Stimulated activated CD4-positive, alpha-beta T cell treated with anti-CD3 and anti-CD28 coated beads, TNF-alpha, amount 100 ng/mL, for 48 hours (primary cell): ENCODE results near the gene VAV1.

Experiments used
- DNase-seq, 3 donors: peaks; one replicate each; pipeline ENCODE4 v3.0.0-alpha.2; 2020; ENCODE audit warnings: low read depth in 3 of 3

VAV1 gene

DNA sequence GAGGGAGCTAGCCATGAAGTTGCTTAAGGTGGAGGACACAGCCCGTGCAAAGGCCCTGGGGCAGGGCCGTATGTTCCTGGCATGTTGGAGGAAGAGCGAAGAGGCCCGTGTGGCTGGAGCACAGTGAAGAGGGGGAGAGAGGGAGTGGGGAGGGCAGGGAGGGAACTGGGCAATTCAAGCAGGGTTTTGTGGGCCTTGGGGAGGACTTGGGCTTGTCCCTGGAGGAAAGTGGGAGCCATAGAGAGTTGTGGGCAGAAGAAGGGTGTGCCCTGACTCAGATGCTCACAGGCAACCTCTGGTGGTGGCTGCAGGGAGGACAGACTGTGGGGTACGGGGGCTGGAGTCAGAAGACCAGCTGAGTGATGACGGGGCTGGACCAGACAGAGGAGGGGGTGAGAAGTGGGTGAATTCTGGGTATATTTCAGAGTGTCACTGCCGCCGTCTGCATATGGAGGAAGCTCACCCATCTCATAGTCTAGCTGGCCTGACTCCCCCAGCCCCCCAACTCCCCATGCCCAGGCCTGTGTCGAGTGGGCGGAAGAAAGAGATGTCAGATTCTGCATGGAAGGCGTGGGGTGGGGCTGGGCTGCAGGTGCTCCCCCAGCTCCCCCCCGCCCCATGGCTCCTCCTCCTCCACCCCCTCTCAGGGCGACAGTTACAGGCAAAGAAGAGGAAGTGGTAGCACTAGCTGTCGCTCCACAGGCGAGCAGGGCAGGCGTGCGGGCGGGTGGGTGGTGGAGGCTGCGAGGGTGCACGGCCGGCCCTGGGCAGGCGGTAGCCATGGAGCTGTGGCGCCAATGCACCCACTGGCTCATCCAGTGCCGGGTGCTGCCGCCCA lies at the start of gene VAV1:
Gene VAV1, plus strand, starts transcription at position 681 of the 838 bp plus-strand sequence. Its CDS starts 100 bp downstream, at position 781.
- peak; percentile 51 to 84 (median 66) for DNase-seq

- no peak for DNase-seq
Measured at GRCh38 chr19:6723108-6723618, 49.3 kb upstream of the VAV1 start.

DNA sequence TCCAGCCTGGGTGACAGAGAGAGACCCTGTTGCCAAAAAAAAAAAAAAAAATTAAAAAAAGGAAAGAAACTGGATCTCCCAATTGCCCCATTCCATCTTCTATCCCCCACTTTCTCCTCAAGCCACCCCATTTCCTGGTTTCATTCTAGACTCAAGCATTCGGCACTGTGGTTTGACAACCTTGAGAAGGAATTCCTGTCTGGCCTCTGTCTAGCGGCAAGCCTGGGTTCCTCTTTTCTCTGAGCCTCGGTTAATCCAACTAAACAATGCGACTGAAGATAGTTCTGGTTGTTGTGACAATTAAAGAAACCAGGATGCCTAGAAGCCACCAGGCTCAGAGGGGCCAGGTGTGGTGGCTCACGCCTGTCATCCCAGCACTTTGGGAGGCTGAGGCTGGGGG lies 48.8 kb upstream of the VAV1 start:
- DNase-seq: no peak

GRCh38 chr19:6724631-6725492 lies 47.6 kb upstream of the VAV1 start:
- no peak for DNase-seq

- DNase-seq: no peak
Measured at GRCh38 chr19:6725513-6726231, 46.8 kb upstream of the VAV1 start.

- no peak for DNase-seq
Measured at GRCh38 chr19:6728346-6728745, 44.2 kb upstream of the VAV1 start.

- no peak for DNase-seq
Measured at GRCh38 chr19:6729573-6730152, 42.8 kb upstream of the VAV1 start.

DNA sequence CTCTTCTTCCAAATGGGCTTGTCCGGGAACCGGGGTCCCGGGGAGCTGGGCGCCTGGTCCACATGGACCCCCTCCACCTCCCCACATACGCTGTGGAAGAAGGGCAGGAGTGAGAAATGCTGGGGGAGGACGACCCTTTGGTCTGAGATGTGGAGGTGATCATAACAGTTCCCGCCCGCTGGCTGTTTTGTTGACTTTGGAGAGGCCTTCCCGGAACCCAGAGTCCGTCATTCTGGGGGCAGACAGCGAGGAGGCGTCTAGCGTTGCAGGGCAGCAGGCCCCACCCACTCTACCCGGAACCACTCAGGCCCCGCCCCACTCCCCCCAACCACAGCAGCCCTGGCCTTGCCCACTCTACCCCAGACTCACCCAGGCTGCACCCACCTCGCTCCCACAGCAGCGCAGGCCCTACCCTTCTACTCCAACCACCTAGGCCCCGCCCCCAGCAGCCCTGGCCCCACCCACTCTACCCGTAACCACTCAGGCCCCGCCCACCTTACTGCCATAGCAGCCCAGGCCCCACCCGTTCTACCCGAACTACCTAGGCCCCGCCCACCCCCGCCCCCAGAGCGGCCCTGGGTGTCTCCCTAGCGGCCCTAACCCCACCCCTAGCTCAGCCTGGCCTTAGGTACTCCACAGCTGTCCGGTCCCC lies 42.2 kb upstream of the VAV1 start:
- DNase-seq: peak in 2 of 3 donors; percentile 41 to 67

DNA sequence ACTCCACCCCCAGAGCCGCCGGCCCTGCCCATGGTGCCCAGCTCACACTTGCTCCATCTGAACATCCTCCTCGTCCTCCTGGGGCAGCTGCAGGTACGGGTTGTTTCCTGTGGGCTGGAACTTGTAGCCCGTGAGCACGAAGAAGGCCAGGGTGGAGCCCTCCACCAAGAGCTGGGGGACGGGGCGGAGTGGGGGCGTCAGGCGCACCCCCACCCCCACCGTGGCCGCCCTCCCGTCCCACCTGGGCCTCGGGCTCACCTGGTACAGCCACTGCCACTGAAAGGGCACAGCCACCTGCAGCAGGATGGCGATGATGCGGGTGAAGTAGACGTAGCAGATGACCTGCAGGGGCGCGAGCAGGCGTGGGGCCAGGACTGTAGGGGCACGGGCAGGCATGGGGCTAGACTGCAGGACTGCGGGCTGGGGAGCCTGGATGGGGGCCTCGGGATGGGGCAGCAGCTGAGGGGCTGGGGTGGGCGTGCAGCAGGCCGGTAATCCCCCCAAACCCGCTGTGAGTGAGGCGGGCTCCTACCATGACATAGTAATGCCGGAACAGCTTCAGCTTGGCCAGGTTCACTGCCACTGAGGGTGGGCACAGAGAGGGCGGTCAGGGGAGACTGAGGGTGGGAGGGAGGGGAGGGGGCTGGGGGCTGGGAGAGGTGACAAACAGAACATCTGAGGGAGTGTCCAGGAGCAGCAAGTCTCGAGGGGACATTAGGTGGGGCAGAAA lies 41.4 kb upstream of the VAV1 start:
- no peak for DNase-seq

DNA sequence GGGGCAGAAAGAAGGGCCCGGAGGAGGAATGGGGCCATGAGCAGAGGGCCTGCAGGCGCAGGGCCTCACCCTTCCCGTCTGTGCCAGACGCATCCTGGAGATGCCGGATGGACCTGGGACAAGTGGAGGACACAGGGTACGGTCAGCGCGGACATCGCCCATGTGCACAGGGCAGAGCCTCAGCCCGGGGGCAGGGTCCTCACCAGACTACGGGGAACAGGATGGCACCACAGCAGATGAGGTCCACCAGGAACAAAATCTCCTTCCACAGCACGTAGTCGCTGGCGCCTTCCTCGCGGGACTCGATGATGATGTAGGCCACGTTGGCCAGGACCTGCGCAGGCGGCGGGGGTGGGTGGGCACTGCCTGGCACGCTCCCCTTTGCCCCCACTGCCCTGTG lies 40.7 kb upstream of the VAV1 start:
- DNase-seq: no peak

DNA sequence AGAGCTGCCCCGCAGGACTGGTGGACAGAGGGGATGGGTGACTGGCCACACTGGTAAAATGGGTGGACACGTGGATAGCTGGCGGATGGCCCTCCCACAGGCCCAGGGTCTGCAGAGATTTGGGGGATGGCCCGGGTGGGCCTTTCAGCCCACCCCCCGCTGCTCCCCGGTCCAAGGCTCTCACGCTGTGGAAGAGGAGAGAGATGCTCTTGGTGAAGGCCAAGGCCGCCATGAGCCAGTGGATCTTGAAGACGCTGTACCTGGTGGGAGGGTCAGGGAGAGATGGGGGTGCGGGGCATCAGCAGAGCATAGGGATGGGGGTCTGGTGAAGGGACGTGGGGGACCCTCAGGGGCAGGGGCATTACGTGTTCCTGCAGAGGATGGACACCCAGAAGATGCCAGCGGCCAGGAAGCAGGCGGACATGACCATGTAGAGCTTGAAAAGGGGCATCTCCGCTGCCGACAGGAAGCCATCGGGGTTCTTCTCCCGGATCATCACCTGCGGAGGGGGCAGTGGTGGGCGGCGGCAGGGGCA lies 39.6 kb upstream of the VAV1 start:
- DNase-seq: no peak

DNA sequence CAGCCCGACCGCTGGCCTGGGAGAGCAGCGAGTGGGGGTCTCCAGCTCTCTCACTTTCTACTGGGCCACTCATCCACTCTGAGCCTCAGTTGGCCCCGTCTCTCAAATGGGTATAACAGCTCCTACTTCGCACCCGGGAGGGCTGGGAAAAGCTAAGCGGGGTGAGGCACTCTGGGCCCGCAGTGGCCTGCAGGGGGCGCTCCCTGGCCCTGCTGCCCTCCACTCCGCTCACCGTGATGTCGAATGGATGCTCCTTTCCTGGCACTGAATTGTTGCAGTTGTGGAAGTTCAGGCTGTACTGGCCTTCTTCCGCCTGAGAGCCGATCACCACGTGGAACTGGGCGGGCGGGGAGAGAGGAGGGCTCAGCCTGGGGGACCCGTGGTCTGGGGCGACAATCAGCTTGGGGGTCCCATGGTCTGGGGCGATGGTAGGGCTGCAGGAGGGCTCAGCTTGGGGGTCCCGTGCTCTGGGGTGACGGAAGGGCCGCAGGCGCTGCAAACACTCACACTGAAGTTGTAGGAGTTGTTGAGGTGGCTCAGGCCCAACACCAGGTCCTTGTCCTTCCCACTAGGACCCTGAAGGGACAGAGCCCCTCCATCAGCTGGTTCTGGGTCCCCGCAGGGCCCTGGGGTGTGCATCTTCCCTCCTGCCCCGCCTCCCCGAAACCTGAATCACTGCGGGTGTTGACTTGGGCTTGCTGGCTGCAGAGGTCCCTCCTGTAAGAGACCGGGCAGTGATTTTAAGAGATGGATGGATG lies 39.0 kb upstream of the VAV1 start:
- no peak for DNase-seq

- no peak for DNase-seq
Measured at GRCh38 chr19:6734096-6734696, 38.3 kb upstream of the VAV1 start.

DNA sequence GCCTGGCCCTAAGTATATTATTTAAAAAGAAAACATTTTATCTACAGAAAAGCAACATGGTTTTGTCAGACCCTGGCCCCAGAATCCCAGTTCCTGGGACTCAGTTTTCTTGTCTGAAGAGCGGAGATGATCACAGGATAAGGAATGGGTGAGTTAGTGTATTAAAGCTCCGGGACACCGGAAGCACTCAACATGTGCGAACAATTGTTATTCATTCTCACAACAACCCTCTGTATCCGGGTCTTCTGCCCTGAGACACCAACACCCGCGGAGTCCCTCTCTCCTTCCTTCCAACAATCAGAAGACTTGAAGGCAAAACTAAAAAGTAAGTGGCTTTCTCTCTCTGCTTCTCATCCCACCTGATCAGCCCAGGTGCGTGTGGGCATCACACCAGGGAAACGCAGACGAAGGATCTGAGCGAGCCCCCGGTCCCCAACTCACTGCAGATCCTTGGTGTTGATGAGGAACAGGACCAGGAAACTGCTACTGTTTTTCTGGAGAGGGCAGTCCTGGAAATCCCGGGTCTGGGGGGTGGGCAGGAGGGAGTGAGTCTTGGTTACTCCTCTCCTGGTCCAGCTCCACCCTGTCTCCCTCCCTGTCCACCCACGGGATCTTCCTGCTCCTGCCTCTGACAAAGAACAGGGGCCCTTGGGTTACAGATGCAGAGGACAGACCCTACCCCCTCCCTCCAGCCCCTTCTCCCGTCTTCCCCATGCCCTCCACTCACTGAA lies 37.2 kb upstream of the VAV1 start:
- DNase-seq: no peak

- peak; percentile 51 to 60 (median 55) for DNase-seq
Measured at GRCh38 chr19:6736169-6736916, 36.2 kb upstream of the VAV1 start.

DNA sequence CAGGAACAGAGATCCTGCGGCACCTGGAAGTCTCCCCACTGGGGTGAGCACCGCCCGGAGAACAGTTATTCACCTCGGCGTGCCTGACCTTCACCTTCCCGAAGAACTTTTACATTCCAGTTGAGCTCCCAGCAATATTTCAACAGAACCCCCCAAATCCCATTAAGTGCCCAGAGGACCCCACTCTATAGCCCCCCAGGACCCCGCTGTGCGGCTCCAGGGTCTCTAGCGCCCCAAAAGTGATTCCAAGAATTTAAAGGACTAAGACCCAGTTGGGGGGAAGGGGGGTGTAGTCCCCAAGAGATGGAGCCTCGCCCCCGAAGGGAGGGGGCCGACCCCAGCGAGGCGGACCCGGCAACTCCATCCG lies 35.6 kb upstream of the VAV1 start:
- DNase-seq: peak in 1 of 3 donors; percentile 27

DNA sequence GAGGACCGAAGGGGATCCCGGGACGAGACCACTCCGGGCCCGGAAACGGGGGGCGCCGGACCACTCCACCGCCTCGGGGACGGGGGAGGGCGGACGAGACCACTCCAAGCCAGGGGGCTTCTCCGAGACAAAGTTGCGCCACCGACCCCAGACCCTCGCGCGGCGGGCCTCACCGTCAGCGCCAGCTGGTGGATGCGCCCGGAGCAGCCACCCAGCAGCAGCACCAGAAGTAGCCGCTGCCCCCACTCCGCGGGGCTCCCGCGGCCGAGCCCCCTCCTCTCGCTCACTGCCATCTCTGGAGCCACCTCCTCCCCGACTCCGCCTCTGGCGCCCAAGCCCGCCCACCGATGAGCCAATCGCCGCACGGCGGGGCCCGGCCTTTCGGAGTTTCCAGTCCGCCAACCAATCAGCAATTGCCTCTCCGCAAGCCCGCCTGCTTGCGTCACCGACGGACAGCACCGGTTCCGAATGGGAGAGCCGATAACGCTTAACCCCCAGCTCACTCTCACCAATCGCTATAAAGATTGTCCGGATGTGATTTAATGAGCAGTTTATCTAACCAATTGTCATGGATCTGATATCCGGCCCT lies 35.1 kb upstream of the VAV1 start, which contains the start of gene GPR108:
Gene GPR108, minus strand, starts transcription at position 297 of the 589 bp plus-strand sequence. Its CDS starts 4 bp downstream, at position 293.
- peak; percentile 97 to 100 (median 98) for DNase-seq
